SK-N-SH treated with all-trans-retinoic acid at 6 μM for 48 hours (cell line): Measurements from ENCODE around the gene COPS2.

Experiments
- ATAC-seq: fragments of 200-7000 bp; cut with Tn5 transposase; 3 replicates; pipeline ENCODE4 v1.9.1; 2020; ENCODE audit warnings: mild to moderate bottlenecking, moderate library complexity
- ARNTL ChIP-seq: fragments of 450-650 bp; formaldehyde crosslinking; IDR thresholded peaks from 2 replicates; pipeline ENCODE4 v1.5.0; 2020; ENCODE audit warnings: low read depth, mild to moderate bottlenecking, moderate library complexity, borderline replicate concordance
- BACH2 ChIP-seq: fragments of 250-450 bp; sonication (Bioruptor Pico); IDR thresholded peaks from 2 replicates; pipeline ENCODE4 v1.9.0; 2021; ENCODE audit warnings: mild to moderate bottlenecking, borderline replicate concordance
- CREB5 ChIP-seq: fragments of 250-450 bp; sonication (Bioruptor Pico); IDR thresholded peaks from 2 replicates; pipeline ENCODE4 v1.5.1; 2020; ENCODE audit warnings: low read depth, mild to moderate bottlenecking, moderate library complexity
- CSDC2 ChIP-seq: fragments of 250-450 bp; sonication (Bioruptor Pico); IDR thresholded peaks from 2 replicates; pipeline ENCODE4 v1.5.0; 2020; ENCODE audit warnings: mild to moderate bottlenecking, moderate library complexity
- CSRNP3 ChIP-seq: fragments of 250-450 bp; sonication (Bioruptor Pico); IDR thresholded peaks from 2 replicates; pipeline ENCODE4 v1.5.1; 2021; ENCODE audit warnings: mild to moderate bottlenecking, moderate library complexity
- ESRRG ChIP-seq: fragments of 250-450 bp; sonication (Bioruptor Pico); IDR thresholded peaks from 2 replicates; pipeline ENCODE4 v1.6.1; 2021; ENCODE audit warnings: mild to moderate bottlenecking
- GLIS3 ChIP-seq: fragments of 250-450 bp; sonication (Bioruptor Pico); IDR thresholded peaks from 2 replicates; pipeline ENCODE4 v1.5.0; 2020; ENCODE audit warnings: mild to moderate bottlenecking, moderate library complexity
- ISL1 ChIP-seq: fragments of 250-450 bp; sonication (Bioruptor Pico); IDR thresholded peaks from 2 replicates; pipeline ENCODE4 v2.1.2; 2022; ENCODE audit warnings: mild to moderate bottlenecking, moderate library complexity
- OSR1 ChIP-seq: fragments of 250-450 bp; sonication (Bioruptor Pico); IDR thresholded peaks from 2 replicates; pipeline ENCODE4 v1.8.0; 2022; ENCODE audit warnings: moderate library complexity, mild to moderate bottlenecking, inconsistent platforms
- PATZ1 ChIP-seq: fragments of 250-450 bp; sonication (Bioruptor Pico); IDR thresholded peaks from 2 replicates; pipeline ENCODE4 v1.8.0; 2020; ENCODE audit warnings: mild to moderate bottlenecking, moderate library complexity, borderline replicate concordance
- PPARA ChIP-seq: fragments of 250-450 bp; sonication (Bioruptor Pico); IDR thresholded peaks from 2 replicates; pipeline ENCODE4 v1.5.0; 2020; ENCODE audit warnings: mild to moderate bottlenecking, borderline replicate concordance
- RARB ChIP-seq: fragments of 250-450 bp; sonication (Bioruptor Pico); IDR thresholded peaks from 2 replicates; pipeline ENCODE4 v1.8.0; 2021; ENCODE audit warnings: mild to moderate bottlenecking, moderate library complexity
- SNAI2 ChIP-seq: fragments of 250-450 bp; sonication (Bioruptor Pico); IDR thresholded peaks from 2 replicates; pipeline ENCODE4 v1.5.0; 2020; ENCODE audit warnings: mild to moderate bottlenecking, moderate library complexity
- TCF4 ChIP-seq: fragments of 250-450 bp; sonication (Bioruptor Pico); IDR thresholded peaks from 2 replicates; pipeline ENCODE4 v1.8.0; 2021; ENCODE audit warnings: mild to moderate bottlenecking, moderate library complexity, borderline replicate concordance
- TOX ChIP-seq: fragments of 250-450 bp; sonication (Bioruptor Pico); IDR thresholded peaks from 2 replicates; pipeline ENCODE4 v1.8.0; 2021; ENCODE audit warnings: mild to moderate bottlenecking, moderate library complexity, borderline replicate concordance
- ZC3H10 ChIP-seq: fragments of 250-450 bp; sonication (Bioruptor Pico); IDR thresholded peaks from 2 replicates; pipeline ENCODE4 v1.5.1; 2021; ENCODE audit warnings: mild to moderate bottlenecking, moderate library complexity
- ZFP3 ChIP-seq: fragments of 250-450 bp; sonication (Bioruptor Pico); IDR thresholded peaks from 2 replicates; pipeline ENCODE4 v1.5.0; 2020; ENCODE audit warnings: mild to moderate bottlenecking, moderate library complexity
- ZFP30 ChIP-seq: fragments of 450-650 bp; formaldehyde crosslinking; IDR thresholded peaks from 2 replicates; pipeline ENCODE4 v1.5.0; 2022; ENCODE audit warnings: mild to moderate bottlenecking, moderate library complexity
- ZNF565 ChIP-seq: fragments of 450-650 bp; formaldehyde crosslinking; conservative IDR thresholded peaks from 2 replicates; pipeline ENCODE4 v1.5.0; 2020; ENCODE audit warnings: low read depth, mild to moderate bottlenecking, moderate library complexity
- ZNF70 ChIP-seq: fragments of 450-650 bp; formaldehyde crosslinking; IDR thresholded peaks from 2 replicates; pipeline ENCODE4 v1.5.0; 2020; ENCODE audit warnings: mild to moderate bottlenecking, moderate library complexity
- ZNF8 ChIP-seq: fragments of 450-650 bp; formaldehyde crosslinking; IDR thresholded peaks from 2 replicates; pipeline ENCODE4 v1.5.0; 2020; ENCODE audit warnings: mild to moderate bottlenecking, moderate library complexity

Gene COPS2

GRCh38 chr15:49137861-49138260 is 17.5 kb downstream of the COPS2 start:
- no peak for TF ChIP-seq GLIS3 (CRISPR knock-in tag)
- no peak for TF ChIP-seq PATZ1
- TF ChIP-seq ZFP30, result no peak
- TF ChIP-seq CREB5 (CRISPR knock-in tag), result no peak
- TF ChIP-seq RARB, result no peak

GRCh38 chr15:49135911-49136310 is 19.5 kb downstream of the COPS2 start:
- ATAC-seq, result peak; percentile 43; the same call in 2 of the 3 replicates
- TF ChIP-seq TCF4 (CRISPR knock-in tag) (no peak), ISL1 (CRISPR knock-in tag) (peak; percentile 39; the same call in 1 of the 2 replicates), PATZ1 (no peak)

More at GRCh38 chr15:49137861-49138260, 17.5 kb downstream of the COPS2 start:
- ATAC-seq, result no peak

GRCh38 chr15:49135342-49135857 is 20.0 kb downstream of the COPS2 start:
- ATAC-seq, result no peak
- no peak for TF ChIP-seq OSR1 (CRISPR knock-in tag)
- no peak for TF ChIP-seq PPARA (CRISPR knock-in tag)
- TF ChIP-seq ZFP3, result no peak

GRCh38 chr15:49134683-49135341 is 20.6 kb downstream of the COPS2 start:
- no peak for ATAC-seq

GRCh38 chr15:49131403-49131802 is 24.0 kb downstream of the COPS2 start:
- TF ChIP-seq PATZ1, result no peak
- TF ChIP-seq ESRRG, result no peak
- no peak for TF ChIP-seq TOX (CRISPR knock-in tag)
- no peak for TF ChIP-seq SNAI2 (CRISPR knock-in tag)
- TF ChIP-seq OSR1 (CRISPR knock-in tag), result no peak
- no peak for TF ChIP-seq GLIS3 (CRISPR knock-in tag)
- TF ChIP-seq ISL1 (CRISPR knock-in tag), result no peak
- TF ChIP-seq ZC3H10, result no peak
- TF ChIP-seq PPARA (CRISPR knock-in tag), result no peak
- TF ChIP-seq ZNF565 (CRISPR knock-in tag), result no peak
- no peak for TF ChIP-seq TCF4 (CRISPR knock-in tag)
- TF ChIP-seq ZFP30, result no peak
- TF ChIP-seq RARB, result no peak
- no peak for TF ChIP-seq BACH2
- TF ChIP-seq CSDC2, result no peak
- TF ChIP-seq ZNF8 (CRISPR knock-in tag), result no peak
- TF ChIP-seq, all 23 proteins: peak for 0
- no peak for ATAC-seq

More at GRCh38 chr15:49134683-49135341, 20.6 kb downstream of the COPS2 start:
- TF ChIP-seq BACH2 (no peak), OSR1 (CRISPR knock-in tag) (no peak)

GRCh38 chr15:49124371-49124770 is 31.0 kb downstream of the COPS2 start:
- TF ChIP-seq PATZ1 (no peak), ZNF565 (CRISPR knock-in tag) (no peak), ZC3H10 (no peak), CSRNP3 (CRISPR knock-in tag) (no peak), ESRRG (no peak), BACH2 (no peak), PPARA (CRISPR knock-in tag) (no peak), TCF4 (CRISPR knock-in tag) (no peak), ZNF70 (CRISPR knock-in tag) (no peak), ARNTL (CRISPR knock-in tag) (no peak), RARB (no peak)
- no peak for ATAC-seq
